SK-N-SH (cell line): ENCODE data around the gene CCL21.

ENCODE experiments used
- ELF1 ChIP-seq: IDR thresholded peaks from 2 replicates; pipeline ENCODE4 v1.4.0; 2012
- EP300 ChIP-seq, 2 experiments: IDR thresholded peaks; 2 replicates each; pipeline versions ENCODE4 v1.4.0 to v1.6.1; 2012; ENCODE audit warnings: borderline replicate concordance in 1 of 2, low read depth in 1 of 2, low read length in 1 of 2
- EZH2phosphoT487 ChIP-seq: fragments of 200-600 bp; sonication (generic); IDR thresholded peaks from 2 replicates; pipeline ENCODE4 v1.6.1; 2017; ENCODE audit warnings: low read depth, mixed run types, mild to moderate bottlenecking, antibody characterized with exemption, moderate library complexity, borderline replicate concordance
- GABPA ChIP-seq: IDR thresholded peaks from 2 replicates; pipeline ENCODE4 v1.4.0; 2012; ENCODE audit warnings: low read depth, mild to moderate bottlenecking
- JUND ChIP-seq: IDR thresholded peaks from 2 replicates; pipeline ENCODE4 v1.4.0; 2012
- MAX ChIP-seq: IDR thresholded peaks from 2 replicates; pipeline ENCODE4 v1.4.0; 2012; ENCODE audit warnings: low read depth
- MEF2A ChIP-seq: IDR thresholded peaks from 2 replicates; pipeline ENCODE4 v1.4.0; 2012; ENCODE audit warnings: low read depth, borderline replicate concordance
- MXI1 ChIP-seq: IDR thresholded peaks from 2 replicates; pipeline ENCODE4 v1.6.1; 2012; ENCODE audit warnings: mild to moderate bottlenecking, low read depth, low read length, improper control_type of control experiment
- POLR2AphosphoS5 ChIP-seq: IDR thresholded peaks from 2 replicates; pipeline ENCODE4 v1.6.1; 2012; ENCODE audit warnings: low read depth, low read length
- RAD21 ChIP-seq: IDR thresholded peaks from 2 replicates; pipeline ENCODE4 v1.6.1; 2012; ENCODE audit warnings: mild to moderate bottlenecking, low read length
- RCOR1 ChIP-seq: fragments of 150-350 bp; IDR thresholded peaks from 2 replicates; pipeline ENCODE4 v1.6.1; 2017; ENCODE audit warnings: antibody characterized with exemption, low read length
- RFX5 ChIP-seq: IDR thresholded peaks from 2 replicates; pipeline ENCODE4 v1.6.1; 2012; ENCODE audit warnings: mild to moderate bottlenecking, improper control_type of control experiment, low read length
- TF ChIP-seq, protein P1 (sequence below): fragments of 200-600 bp; sonication (generic); IDR thresholded peaks from 2 replicates; pipeline ENCODE4 v1.6.1; 2017; ENCODE audit warnings: antibody characterized with exemption, mild to moderate bottlenecking, moderate library complexity
- TF ChIP-seq, protein P2 (sequence below): IDR thresholded peaks from 2 replicates; pipeline ENCODE4 v1.4.0; 2012; ENCODE audit warnings: low read depth, borderline replicate concordance

DNA sequence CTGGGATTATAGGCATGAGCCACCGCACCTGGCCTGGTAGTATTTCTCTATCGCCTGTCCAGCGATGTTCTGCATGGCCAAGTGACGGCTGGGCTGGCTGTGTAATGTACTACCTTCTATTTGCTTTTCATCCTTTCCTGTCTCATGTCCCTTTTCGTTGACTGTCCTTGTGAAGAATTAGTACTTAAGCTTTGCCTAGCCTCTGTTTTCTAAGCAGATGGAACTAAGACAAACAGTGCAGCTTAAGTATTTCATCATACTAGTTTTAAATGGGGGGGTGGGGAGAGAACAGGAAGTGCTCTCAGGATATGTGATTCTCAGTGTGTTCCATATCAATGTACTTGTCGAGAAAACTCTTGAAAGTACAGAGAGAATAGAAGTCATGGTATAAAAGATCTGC, 31.7 kb upstream of the CCL21 start:
- TF ChIP-seq MEF2A (no peak), JUND (no peak), EP300 (IDR thresholded peaks at IDR 0.05; ENCODE audit: borderline replicate concordance in 1 of 2, low read depth in 1 of 2, low read length in 1 of 2) (no peak), GABPA (no peak), EZH2phosphoT487 (no peak), ELF1 (no peak), MAX (no peak), POLR2AphosphoS5 (no peak), RAD21 (no peak), RCOR1 (no peak), MXI1 (no peak), RFX5 (no peak)
- TF ChIP-seq, protein P1, sequence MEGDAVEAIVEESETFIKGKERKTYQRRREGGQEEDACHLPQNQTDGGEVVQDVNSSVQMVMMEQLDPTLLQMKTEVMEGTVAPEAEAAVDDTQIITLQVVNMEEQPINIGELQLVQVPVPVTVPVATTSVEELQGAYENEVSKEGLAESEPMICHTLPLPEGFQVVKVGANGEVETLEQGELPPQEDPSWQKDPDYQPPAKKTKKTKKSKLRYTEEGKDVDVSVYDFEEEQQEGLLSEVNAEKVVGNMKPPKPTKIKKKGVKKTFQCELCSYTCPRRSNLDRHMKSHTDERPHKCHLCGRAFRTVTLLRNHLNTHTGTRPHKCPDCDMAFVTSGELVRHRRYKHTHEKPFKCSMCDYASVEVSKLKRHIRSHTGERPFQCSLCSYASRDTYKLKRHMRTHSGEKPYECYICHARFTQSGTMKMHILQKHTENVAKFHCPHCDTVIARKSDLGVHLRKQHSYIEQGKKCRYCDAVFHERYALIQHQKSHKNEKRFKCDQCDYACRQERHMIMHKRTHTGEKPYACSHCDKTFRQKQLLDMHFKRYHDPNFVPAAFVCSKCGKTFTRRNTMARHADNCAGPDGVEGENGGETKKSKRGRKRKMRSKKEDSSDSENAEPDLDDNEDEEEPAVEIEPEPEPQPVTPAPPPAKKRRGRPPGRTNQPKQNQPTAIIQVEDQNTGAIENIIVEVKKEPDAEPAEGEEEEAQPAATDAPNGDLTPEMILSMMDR = no peak
- TF ChIP-seq, protein P2, sequence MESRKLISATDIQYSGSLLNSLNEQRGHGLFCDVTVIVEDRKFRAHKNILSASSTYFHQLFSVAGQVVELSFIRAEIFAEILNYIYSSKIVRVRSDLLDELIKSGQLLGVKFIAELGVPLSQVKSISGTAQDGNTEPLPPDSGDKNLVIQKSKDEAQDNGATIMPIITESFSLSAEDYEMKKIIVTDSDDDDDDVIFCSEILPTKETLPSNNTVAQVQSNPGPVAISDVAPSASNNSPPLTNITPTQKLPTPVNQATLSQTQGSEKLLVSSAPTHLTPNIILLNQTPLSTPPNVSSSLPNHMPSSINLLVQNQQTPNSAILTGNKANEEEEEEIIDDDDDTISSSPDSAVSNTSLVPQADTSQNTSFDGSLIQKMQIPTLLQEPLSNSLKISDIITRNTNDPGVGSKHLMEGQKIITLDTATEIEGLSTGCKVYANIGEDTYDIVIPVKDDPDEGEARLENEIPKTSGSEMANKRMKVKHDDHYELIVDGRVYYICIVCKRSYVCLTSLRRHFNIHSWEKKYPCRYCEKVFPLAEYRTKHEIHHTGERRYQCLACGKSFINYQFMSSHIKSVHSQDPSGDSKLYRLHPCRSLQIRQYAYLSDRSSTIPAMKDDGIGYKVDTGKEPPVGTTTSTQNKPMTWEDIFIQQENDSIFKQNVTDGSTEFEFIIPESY = no peak
